ENCODE measurements around the gene SEMA4C. TPM values are rescaled to one million over a fixed set of nuclear protein-coding genes. Genes with fewer than 3 reads are reported as not detected.
A peak's percentile ranks its signal among the peaks of the same experiment; 100 is the strongest.

Gene SEMA4C
- total and polyA plus RNA-seq, 9 of the 15 experiments (the other 6 are each of a cell fraction or from before 2014, with no cell fraction given), result 0.32 to 59.7 (median 23.9) TPM

GRCh38 chr2:96913398-96914202, 43.7 kb upstream of the SEMA4C start (continued):
- peak; percentile 23 to 49; a peak in 2 of 4 replicates for TF ChIP-seq NRF1 (conservative IDR thresholded peaks at IDR 0.05 in 1 of 2, IDR thresholded peaks at IDR 0.05 in 1 of 2)
- TF ChIP-seq, protein P1, sequence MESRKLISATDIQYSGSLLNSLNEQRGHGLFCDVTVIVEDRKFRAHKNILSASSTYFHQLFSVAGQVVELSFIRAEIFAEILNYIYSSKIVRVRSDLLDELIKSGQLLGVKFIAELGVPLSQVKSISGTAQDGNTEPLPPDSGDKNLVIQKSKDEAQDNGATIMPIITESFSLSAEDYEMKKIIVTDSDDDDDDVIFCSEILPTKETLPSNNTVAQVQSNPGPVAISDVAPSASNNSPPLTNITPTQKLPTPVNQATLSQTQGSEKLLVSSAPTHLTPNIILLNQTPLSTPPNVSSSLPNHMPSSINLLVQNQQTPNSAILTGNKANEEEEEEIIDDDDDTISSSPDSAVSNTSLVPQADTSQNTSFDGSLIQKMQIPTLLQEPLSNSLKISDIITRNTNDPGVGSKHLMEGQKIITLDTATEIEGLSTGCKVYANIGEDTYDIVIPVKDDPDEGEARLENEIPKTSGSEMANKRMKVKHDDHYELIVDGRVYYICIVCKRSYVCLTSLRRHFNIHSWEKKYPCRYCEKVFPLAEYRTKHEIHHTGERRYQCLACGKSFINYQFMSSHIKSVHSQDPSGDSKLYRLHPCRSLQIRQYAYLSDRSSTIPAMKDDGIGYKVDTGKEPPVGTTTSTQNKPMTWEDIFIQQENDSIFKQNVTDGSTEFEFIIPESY (CRISPR knock-in tag; IDR thresholded peaks at IDR 0.05), result peak; percentile 65
- TF ChIP-seq, protein P2, sequence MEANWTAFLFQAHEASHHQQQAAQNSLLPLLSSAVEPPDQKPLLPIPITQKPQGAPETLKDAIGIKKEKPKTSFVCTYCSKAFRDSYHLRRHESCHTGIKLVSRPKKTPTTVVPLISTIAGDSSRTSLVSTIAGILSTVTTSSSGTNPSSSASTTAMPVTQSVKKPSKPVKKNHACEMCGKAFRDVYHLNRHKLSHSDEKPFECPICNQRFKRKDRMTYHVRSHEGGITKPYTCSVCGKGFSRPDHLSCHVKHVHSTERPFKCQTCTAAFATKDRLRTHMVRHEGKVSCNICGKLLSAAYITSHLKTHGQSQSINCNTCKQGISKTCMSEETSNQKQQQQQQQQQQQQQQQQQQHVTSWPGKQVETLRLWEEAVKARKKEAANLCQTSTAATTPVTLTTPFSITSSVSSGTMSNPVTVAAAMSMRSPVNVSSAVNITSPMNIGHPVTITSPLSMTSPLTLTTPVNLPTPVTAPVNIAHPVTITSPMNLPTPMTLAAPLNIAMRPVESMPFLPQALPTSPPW (CRISPR knock-in tag; IDR thresholded peaks at IDR 0.05), result 0 out of 2 replicates have a peak, but pooled peaks have one; percentile 15
- TF ChIP-seq FOXA3 (CRISPR knock-in tag; conservative IDR thresholded peaks at IDR 0.05 in 1 of 2, IDR thresholded peaks at IDR 0.05 in 1 of 2), result no peak
- TF ChIP-seq, protein P3, sequence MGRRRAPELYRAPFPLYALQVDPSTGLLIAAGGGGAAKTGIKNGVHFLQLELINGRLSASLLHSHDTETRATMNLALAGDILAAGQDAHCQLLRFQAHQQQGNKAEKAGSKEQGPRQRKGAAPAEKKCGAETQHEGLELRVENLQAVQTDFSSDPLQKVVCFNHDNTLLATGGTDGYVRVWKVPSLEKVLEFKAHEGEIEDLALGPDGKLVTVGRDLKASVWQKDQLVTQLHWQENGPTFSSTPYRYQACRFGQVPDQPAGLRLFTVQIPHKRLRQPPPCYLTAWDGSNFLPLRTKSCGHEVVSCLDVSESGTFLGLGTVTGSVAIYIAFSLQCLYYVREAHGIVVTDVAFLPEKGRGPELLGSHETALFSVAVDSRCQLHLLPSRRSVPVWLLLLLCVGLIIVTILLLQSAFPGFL (CRISPR knock-in tag; IDR thresholded peaks at IDR 0.05), result no peak
- TF ChIP-seq MEF2D (tag; conservative IDR thresholded peaks at IDR 0.05; ENCODE audit: low read depth), result no peak
- TF ChIP-seq SPI1 (IDR thresholded peaks at IDR 0.05; ENCODE audit: borderline replicate concordance, low read depth, low read length), result peak; percentile 70; the same call in 1 of the 2 replicates
- TF ChIP-seq, protein P4, sequence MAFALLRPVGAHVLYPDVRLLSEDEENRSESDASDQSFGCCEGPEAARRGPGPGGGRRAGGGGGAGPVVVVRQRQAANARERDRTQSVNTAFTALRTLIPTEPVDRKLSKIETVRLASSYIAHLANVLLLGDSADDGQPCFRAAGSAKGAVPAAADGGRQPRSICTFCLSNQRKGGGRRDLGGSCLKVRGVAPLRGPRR (CRISPR knock-in tag; IDR thresholded peaks at IDR 0.05), result no peak
- TF ChIP-seq ZNF280A (IDR thresholded peaks at IDR 0.05; ENCODE audit: low read depth, partially characterized antibody), result no peak
- TF ChIP-seq, protein P5, sequence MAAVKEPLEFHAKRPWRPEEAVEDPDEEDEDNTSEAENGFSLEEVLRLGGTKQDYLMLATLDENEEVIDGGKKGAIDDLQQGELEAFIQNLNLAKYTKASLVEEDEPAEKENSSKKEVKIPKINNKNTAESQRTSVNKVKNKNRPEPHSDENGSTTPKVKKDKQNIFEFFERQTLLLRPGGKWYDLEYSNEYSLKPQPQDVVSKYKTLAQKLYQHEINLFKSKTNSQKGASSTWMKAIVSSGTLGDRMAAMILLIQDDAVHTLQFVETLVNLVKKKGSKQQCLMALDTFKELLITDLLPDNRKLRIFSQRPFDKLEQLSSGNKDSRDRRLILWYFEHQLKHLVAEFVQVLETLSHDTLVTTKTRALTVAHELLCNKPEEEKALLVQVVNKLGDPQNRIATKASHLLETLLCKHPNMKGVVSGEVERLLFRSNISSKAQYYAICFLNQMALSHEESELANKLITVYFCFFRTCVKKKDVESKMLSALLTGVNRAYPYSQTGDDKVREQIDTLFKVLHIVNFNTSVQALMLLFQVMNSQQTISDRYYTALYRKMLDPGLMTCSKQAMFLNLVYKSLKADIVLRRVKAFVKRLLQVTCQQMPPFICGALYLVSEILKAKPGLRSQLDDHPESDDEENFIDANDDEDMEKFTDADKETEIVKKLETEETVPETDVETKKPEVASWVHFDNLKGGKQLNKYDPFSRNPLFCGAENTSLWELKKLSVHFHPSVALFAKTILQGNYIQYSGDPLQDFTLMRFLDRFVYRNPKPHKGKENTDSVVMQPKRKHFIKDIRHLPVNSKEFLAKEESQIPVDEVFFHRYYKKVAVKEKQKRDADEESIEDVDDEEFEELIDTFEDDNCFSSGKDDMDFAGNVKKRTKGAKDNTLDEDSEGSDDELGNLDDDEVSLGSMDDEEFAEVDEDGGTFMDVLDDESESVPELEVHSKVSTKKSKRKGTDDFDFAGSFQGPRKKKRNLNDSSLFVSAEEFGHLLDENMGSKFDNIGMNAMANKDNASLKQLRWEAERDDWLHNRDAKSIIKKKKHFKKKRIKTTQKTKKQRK (IDR thresholded peaks at IDR 0.05; ENCODE audit: borderline replicate concordance, low read depth, low read length), result no peak
- no peak for TF ChIP-seq GMEB1 (CRISPR knock-in tag; IDR thresholded peaks at IDR 0.05)
